Left renal pelvis (tissue), 4 donors: Measurements from ENCODE around the gene LRRIQ1. TPM values are rescaled to one million over a fixed set of nuclear protein-coding genes. Genes with fewer than 3 reads are reported as not detected.

Experiments used
- DNase-seq, 4 donors: peaks; one replicate each; pipeline ENCODE4 v3.0.0-alpha.2; 2013; ENCODE audit warnings: low read depth in 4 of 4, low spot score in 3 of 4
- polyA plus RNA-seq, 4 donors: library from polyadenylated mRNA; unstranded; fragments of 120-200 nt; gene quantifications; one replicate each; pipeline ENCODE4 v1.2.1, GENCODE V29; 2013; ENCODE audit not compliant: insufficient read length in 4 of 4

LRRIQ1 gene
- polyA plus RNA-seq, 4 donors: 5.0 to 57.9 (median 30.8) TPM

DNA sequence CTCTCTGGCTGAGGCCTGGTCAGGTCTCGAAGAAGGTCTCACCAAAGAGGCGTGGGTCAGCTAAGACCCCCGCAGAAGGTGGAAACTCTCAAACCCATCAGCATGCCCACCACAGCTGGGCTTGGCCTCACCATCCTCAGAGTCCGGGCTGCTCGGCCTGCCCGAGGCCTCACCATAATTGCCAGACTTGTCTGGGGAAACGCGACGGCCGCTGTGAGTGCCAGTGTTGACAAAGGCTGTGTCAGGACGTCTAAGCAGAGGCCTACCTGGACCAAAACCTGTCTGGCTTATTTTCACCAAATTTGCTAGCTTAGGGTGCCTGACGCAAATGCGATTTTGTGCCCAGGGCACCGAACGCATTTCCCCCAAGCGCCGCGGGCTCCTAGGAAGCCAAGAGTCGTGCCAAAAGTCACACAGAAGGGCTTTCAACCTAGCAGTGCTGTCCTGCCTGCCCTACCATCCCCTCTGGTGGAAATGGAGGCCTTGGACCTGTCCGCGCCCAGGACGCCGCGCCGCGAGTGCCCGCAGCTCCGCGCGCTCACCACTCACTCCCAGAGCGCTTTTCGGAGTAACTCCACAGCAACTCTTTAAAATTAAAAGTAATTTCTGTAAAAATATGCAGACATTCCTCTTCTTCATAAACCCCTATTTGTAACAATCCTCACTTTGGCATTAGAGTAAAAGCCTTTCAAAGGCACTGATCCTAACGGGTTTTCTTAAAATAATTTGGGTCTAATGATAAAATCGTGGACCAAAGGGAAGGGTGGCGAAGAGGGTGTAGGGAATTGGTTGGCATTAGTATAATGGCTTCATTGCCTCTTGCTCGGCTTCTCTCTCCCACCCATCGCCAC, 242.7 kb downstream of the LRRIQ1 start:
- no peak for DNase-seq

DNA sequence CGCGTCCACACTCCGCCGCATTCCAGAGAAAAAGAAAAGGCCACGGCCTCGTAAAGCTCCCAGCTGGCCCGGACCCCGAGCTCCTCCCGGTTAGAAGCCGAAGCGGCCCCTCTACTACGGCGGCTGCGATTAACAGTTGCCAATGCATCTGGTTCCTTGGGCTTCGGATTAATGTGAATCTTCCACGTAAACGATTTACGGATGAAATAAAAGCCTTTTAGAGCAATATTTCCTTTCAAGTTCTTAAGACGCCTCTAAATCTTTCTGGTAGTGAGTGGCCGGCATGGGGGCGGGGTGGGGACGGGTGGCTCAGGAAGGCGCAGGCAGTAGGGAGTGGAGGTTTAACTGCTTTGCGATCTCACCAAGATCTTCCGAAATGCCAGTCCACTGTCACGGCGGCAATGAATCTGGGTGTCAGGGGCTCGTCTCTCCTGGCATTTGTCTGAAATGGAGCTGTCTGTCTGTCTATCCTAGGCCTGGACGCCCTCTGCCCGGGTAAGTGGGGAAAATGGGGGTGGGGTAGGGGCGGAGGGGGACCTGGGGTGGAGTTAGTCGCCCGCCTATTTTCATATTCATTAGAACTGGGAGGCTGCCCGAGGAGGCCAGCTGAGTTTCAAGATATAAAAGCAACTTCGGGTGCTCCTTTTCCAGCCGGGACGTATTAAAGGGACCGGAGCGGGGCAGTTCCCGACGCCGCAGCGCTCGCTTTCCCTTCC, 243.5 kb downstream of the LRRIQ1 start:
- peak in 1 of 4 donors; percentile 58 for DNase-seq

DNA sequence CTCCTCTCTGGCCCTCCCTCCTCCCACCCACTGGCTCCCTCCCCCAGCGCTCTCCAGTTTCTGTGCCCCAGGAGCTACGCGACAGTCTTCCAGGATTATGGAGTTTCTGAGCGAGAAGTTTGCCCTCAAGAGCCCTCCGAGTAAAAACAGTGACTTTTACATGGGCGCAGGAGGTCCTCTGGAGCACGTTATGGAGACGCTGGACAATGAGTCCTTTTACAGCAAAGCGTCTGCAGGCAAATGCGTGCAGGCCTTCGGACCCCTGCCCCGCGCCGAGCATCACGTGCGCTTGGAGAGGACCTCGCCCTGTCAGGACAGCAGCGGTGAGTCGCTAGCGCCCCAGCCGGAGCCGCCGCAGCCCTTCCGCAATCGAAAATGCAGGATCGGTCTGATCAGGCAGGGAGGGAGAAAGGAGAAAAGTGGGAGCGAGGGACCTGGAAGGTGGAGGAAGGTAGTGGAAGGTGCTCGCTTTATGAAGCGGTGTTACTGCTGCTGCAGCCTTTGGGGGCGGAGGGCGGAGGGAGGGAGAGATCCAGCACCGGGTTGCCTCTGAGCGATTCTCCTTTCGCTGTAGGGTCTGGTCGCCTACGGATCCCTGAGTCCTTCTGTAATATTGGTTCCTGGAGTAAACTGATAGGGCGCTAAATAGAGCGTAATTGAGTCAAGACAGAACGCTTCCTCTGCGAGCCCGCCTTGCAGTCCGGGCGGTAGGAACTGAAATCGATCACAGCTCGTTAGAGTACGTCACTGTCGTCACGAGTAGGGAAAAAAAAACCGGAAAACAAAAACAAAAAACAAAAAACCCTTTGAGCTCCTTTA, 244.2 kb downstream of the LRRIQ1 start, which contains the start of gene ALX1:
TSS of gene ALX1 (plus strand) at position 56 of the 819 bp plus-strand sequence. CDS start at position 98, 42 bp downstream.
- DNase-seq: peak in 3 of 4 donors; percentile 61 to 70 (median 65)

DNA sequence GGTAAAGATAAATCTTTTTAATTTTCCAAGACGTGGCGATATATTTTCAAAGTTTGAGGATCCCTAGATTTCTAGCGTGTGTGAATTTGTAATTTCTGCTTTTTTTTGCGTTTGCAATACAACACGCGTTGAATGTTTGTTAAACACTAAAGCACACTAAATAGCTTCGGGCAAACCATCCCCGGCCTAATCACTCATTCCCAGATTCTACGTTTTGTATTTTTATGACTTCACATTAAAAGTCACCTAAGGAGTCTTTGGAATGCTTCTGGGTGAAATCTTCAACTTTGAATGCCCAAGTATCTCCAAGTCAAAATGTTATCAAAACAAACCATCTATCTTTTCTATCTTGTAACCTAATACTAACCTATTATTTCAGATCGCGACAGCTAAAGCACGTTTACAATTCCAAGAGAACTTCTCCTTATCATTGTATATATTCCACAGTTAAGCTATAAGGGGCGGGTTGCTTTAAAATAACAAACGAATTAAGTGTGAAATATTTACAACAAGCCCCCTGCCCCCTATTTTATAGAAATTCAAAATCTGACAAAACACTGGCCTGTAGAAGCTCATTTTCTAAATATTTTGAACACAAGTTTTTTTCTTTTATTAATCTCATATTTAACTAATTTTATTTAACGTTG, 245.0 kb downstream of the LRRIQ1 start:
- no peak for DNase-seq

DNA sequence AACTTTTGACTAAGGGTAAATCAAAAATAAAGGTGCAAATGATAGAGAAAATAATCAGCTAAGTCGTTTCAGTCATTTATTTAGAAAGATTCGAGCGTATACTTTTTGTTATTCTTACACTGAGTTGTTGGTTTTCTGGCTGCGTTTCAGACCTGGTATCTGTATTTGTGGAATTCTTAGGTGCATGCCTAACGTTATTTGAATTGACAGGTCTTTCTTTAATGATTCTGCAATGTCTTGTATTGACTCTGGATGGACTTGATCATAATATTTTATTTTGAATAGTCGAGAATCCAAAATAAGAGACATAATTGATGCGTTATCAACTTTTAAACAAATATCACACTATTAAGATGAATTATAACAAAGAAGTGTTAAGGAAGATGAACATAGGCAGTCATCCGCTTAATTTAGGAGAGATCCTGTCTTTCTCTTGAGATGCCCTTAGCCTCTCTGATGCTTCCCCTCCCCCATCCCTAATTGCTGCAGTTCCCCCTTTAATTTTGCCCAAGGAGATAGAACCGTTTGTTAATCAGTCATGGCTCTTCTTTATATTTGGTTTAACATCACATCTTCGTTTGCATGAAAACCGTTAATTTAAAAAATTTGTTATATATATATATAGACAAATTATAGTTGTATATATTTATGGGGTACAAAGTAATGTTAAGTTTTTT, 245.6 kb downstream of the LRRIQ1 start:
- no peak for DNase-seq

DNA sequence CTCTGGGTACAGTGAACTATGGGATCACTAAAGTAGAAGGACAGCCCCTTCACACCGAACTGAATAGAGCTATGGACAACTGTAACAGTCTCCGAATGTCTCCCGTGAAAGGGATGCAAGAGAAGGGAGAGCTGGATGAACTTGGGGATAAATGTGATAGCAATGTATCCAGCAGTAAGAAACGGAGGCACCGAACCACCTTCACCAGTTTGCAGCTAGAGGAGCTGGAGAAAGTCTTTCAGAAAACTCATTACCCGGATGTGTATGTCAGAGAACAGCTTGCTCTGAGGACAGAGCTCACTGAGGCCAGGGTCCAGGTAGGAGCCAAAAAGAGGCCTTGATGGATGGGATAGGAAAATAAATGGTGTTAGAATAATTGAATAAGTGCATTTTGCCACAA, 247.4 kb downstream of the LRRIQ1 start:
- DNase-seq: no peak

Other genes starting within 250 kb of the LRRIQ1 start
- 1 to 10 TPM in 2 of 4 donors, under 1 TPM in 2; 0.41 to 1.7 (median 1.2) TPM for gene SLC6A15, start 123.6 kb upstream of the LRRIQ1 start, polyA plus RNA-seq
- gene TSPAN19, start 74 bp upstream of the LRRIQ1 start, polyA plus RNA-seq: 1 to 10 TPM in 1 of 4 donors, under 1 TPM in 3; 0.43 to 1.5 (median 0.62) TPM
- gene ALX1, start 243.9 kb downstream of the LRRIQ1 start, polyA plus RNA-seq: 10 to 100 TPM; 25.4 to 59.2 (median 25.6) TPM